GM12878 (cell line): ENCODE results near the gene ECPAS.

Source experiments
- ATF7 ChIP-seq: fragments of 450-650 bp; IDR thresholded peaks from 2 replicates; pipeline ENCODE4 v1.6.1; 2016; ENCODE audit warnings: low read depth, mild to moderate bottlenecking
- CTCF ChIP-seq, 3 experiments: IDR thresholded peaks in 2 of 3; conservative IDR thresholded peaks in 1 of 3; 2 replicates each; pipeline ENCODE4 v1.5.1; 2011; ENCODE audit warnings: low read depth in 3 of 3, low read length in 3 of 3, mild to moderate bottlenecking in 3 of 3, control low read depth in 2 of 3, moderate library complexity in 2 of 3, inconsistent platforms in 1 of 3, mixed read lengths in 1 of 3; ENCODE audit not compliant: control insufficient read depth in 2 of 3, insufficient read depth in 1 of 3; ENCODE audit errors: extremely low read depth in 1 of 3
- ELK1 ChIP-seq: IDR thresholded peaks from 2 replicates; pipeline ENCODE4 v1.6.1; 2012; ENCODE audit warnings: low read depth, low read length, improper control_type of control experiment
- HCFC1 ChIP-seq: fragments of 150-350 bp; IDR thresholded peaks from 2 replicates; pipeline ENCODE4 v1.6.1; 2014; ENCODE audit warnings: low read length
- HDAC6 ChIP-seq: fragments of 200-600 bp; sonication (generic); IDR thresholded peaks from one replicate; pipeline ENCODE4 v1.8.0; 2017; ENCODE audit warnings: antibody characterized with exemption; ENCODE audit not compliant: unreplicated experiment
- JUND ChIP-seq: IDR thresholded peaks from 2 replicates; pipeline ENCODE4 v1.6.1; 2012; ENCODE audit warnings: low read depth, mild to moderate bottlenecking, low read length, improper control_type of control experiment, moderate library complexity
- MEF2A ChIP-seq: IDR thresholded peaks from 2 replicates; pipeline ENCODE4 v1.6.1; 2011; ENCODE audit warnings: low read depth, mild to moderate bottlenecking, low read length, moderate library complexity; ENCODE audit not compliant: insufficient read depth
- POLR2A ChIP-seq: IDR thresholded peaks from 2 replicates; pipeline ENCODE4 v1.6.1; 2011; ENCODE audit warnings: low read depth, mild to moderate bottlenecking, low read length
- SMAD1 ChIP-seq: fragments of 450-650 bp; IDR thresholded peaks from 2 replicates; pipeline ENCODE4 v1.6.1; 2018; ENCODE audit warnings: mild to moderate bottlenecking, low read depth; ENCODE audit not compliant: partially characterized antibody
- TBL1XR1 ChIP-seq: IDR thresholded peaks from 2 replicates; pipeline ENCODE4 v1.6.1; 2012; ENCODE audit warnings: low read depth, low read length, improper control_type of control experiment

GRCh38 chr9:111399772-111400563 lies 84.2 kb downstream of the ECPAS start:
- TF ChIP-seq POLR2A (no peak), ATF7 (no peak), CTCF (IDR thresholded peaks at IDR 0.05 in 2 of 3, conservative IDR thresholded peaks at IDR 0.05 in 1 of 3; ENCODE audit: control insufficient read depth in 2 of 3, extremely low read depth in 1 of 3, insufficient read depth in 1 of 3, low read depth in 3 of 3, low read length in 3 of 3) (peak; percentile 26 to 61 (median 45); a peak in 5 of 6 replicates), TBL1XR1 (no peak), JUND (no peak), ELK1 (no peak), HCFC1 (no peak), SMAD1 (no peak), MEF2A (no peak), HDAC6 (no peak)
